Kidney epithelial cell (primary cell): ENCODE data around the gene TOMM5. TPM values are rescaled to one million over a fixed set of nuclear protein-coding genes. Genes with fewer than 3 reads are reported as not detected.

Experiments used
- DNase-seq: peaks from one replicate; pipeline ENCODE4 v3.0.0-alpha.2; 2010; ENCODE audit warnings: low read depth
- H3K27me3 ChIP-seq: 2 replicates; pipeline ENCODE4 v1.6.0; 2011; ENCODE audit warnings: low read length; ENCODE audit not compliant: control insufficient read depth, insufficient read depth
- H3K36me3 ChIP-seq: 2 replicates; pipeline ENCODE4 v1.5.1; 2011; ENCODE audit warnings: low read length; ENCODE audit not compliant: control insufficient read depth, insufficient read depth
- H3K4me3 ChIP-seq: 2 replicates; pipeline ENCODE4 v1.5.1; 2011; ENCODE audit warnings: low read depth, mild to moderate bottlenecking, control low read depth, low read length
- CTCF ChIP-seq: IDR thresholded peaks from 2 replicates; pipeline ENCODE4 v1.5.1; 2011; ENCODE audit warnings: mild to moderate bottlenecking, moderate library complexity, low read length, control low read depth, inconsistent platforms; ENCODE audit not compliant: insufficient read depth, poor library complexity, severe bottlenecking
- total RNA-seq: library from RNA; depleted of rRNA; stranded (reverse); fragments of >200 nt; gene quantifications from 2 replicates; pipeline ENCODE4 v1.2.3, GENCODE V29; 2015

Gene TOMM5
- total RNA-seq, 1 donor from 2014 or later = 111 TPM

- no peak for DNase-seq
- TF ChIP-seq CTCF = no peak
- no peak overlapping the region for H3K4me3 ChIP-seq
- no peaks in the 10 kb centered on the region for H3K27me3 ChIP-seq
- no peaks in the 10 kb centered on the region for H3K36me3 ChIP-seq
Observed at GRCh38 chr9:37559855-37560592, 32.4 kb downstream of the TOMM5 start.

GRCh38 chr9:37559125-37559524, 33.3 kb downstream of the TOMM5 start:
- TF ChIP-seq CTCF = no peak
- no peaks in the 10 kb centered on the region for H3K36me3 ChIP-seq
- H3K27me3 ChIP-seq = no peaks in the 10 kb centered on the region
- H3K4me3 ChIP-seq = no peak overlapping the region
- DNase-seq = no peak

- Histone ChIP-seq H3K27me3 (no peaks in the 10 kb centered on the region), H3K4me3 (no peak overlapping the region), H3K36me3 (no peaks in the 10 kb centered on the region)
- TF ChIP-seq CTCF = no peak
- DNase-seq = no peak
Observed at GRCh38 chr9:37555786-37556185, 36.6 kb downstream of the TOMM5 start.

- TF ChIP-seq CTCF = no peak
- Histone ChIP-seq H3K4me3 (no peak overlapping the region), H3K27me3 (no peaks in the 10 kb centered on the region), H3K36me3 (no peaks in the 10 kb centered on the region)
- no peak for DNase-seq
Observed at GRCh38 chr9:37554318-37554717, 38.1 kb downstream of the TOMM5 start.

GRCh38 chr9:37551888-37552287, 40.5 kb downstream of the TOMM5 start:
- H3K4me3 ChIP-seq = no peak overlapping the region
- H3K36me3 ChIP-seq = no peaks in the 10 kb centered on the region
- no peaks in the 10 kb centered on the region for H3K27me3 ChIP-seq
- DNase-seq = no peak
- TF ChIP-seq CTCF = no peak

GRCh38 chr9:37551468-37551867, 40.9 kb downstream of the TOMM5 start:
- no peak for DNase-seq
- H3K27me3 ChIP-seq = no peaks in the 10 kb centered on the region
- no peak overlapping the region for H3K4me3 ChIP-seq
- no peaks in the 10 kb centered on the region for H3K36me3 ChIP-seq
- no peak for TF ChIP-seq CTCF
